Esophagus (tissue), 2 donors: Measurements from ENCODE around the gene FGD4. TPM values are rescaled to one million over a fixed set of nuclear protein-coding genes. Genes with fewer than 3 reads are reported as not detected.

Source experiments
- H3K27ac ChIP-seq, 2 donors: one replicate each; pipeline ENCODE4 v1.5.1; 2013; ENCODE audit warnings: low read depth in 2 of 2, mild to moderate bottlenecking in 2 of 2, inconsistent platforms in 1 of 2, low read length in 1 of 2, moderate library complexity in 1 of 2
- H3K27me3 ChIP-seq, 2 donors: one replicate each; pipeline ENCODE4 v1.6.1; 2013; ENCODE audit warnings: low read length in 2 of 2, control low read depth in 1 of 2, mild to moderate bottlenecking in 1 of 2; ENCODE audit not compliant: insufficient read depth in 2 of 2, control insufficient read depth in 1 of 2
- H3K36me3 ChIP-seq, 2 donors: one replicate each; pipeline ENCODE4 v1.6.1; 2013; ENCODE audit warnings: low read length in 1 of 2; ENCODE audit not compliant: control insufficient read depth in 2 of 2, insufficient read depth in 2 of 2
- H3K4me1 ChIP-seq, 2 donors: one replicate each; pipeline ENCODE4 v1.6.1; 2013; ENCODE audit warnings: low read length in 1 of 2; ENCODE audit not compliant: control insufficient read depth in 2 of 2, insufficient read depth in 2 of 2
- H3K4me3 ChIP-seq, 2 donors: one replicate each; pipeline ENCODE4 v1.5.1; 2013; ENCODE audit warnings: low read length in 2 of 2, mild to moderate bottlenecking in 2 of 2, low read depth in 1 of 2, moderate library complexity in 1 of 2
- H3K9me3 ChIP-seq, 2 donors: one replicate each; pipeline ENCODE4 v1.6.1; 2013; ENCODE audit warnings: mild to moderate bottlenecking in 2 of 2, low read depth in 1 of 2, low read length in 1 of 2, moderate library complexity in 1 of 2; ENCODE audit not compliant: control insufficient read depth in 2 of 2, insufficient read depth in 1 of 2
- WGBS, 2 donors: extraction: QIAGEN DNeasy Blood & Tissue Kit; methylation state at CpG; one replicate each; pipeline ENCODE4 v1.1.7; 2013; 5-methylcytosine and 5-hydroxymethylcytosine counted together
- polyA plus RNA-seq, 2 donors: library from polyadenylated mRNA; stranded (reverse); fragments of 200-250 nt; gene quantifications; one replicate each; pipeline ENCODE4 v1.2.3, GENCODE V29; 2013
- donor health status: healthy with polysubstance abuse.
- donor health status: Bipolar disorder and iron deficiency.

Gene FGD4
- polyA plus RNA-seq, 2 donors: 3.7 to 4.6 TPM

GRCh38 chr12:32577328-32577727 is 178.0 kb downstream of the FGD4 start:
- 69 to 76% methylated on average over 2 of the region's 2 CpGs for WGBS, 2 donors
- H3K4me1 ChIP-seq: no peaks in the 10 kb centered on the region
- no peak overlapping the region for H3K4me3 ChIP-seq
- H3K9me3 ChIP-seq: no peaks in the 10 kb centered on the region
- peaks cover 0 to 13% of the 10 kb centered on the region in 2 donors for H3K36me3 ChIP-seq
- H3K27me3 ChIP-seq: no peaks in the 10 kb centered on the region
- no peak overlapping the region for H3K27ac ChIP-seq

- no peaks in the 10 kb centered on the region for H3K4me1 ChIP-seq
- WGBS, 2 donors: 93% methylated on average over 1 of the region's 1 CpG
- H3K27me3 ChIP-seq: no peaks in the 10 kb centered on the region
- H3K9me3 ChIP-seq: no peaks in the 10 kb centered on the region
- no peak overlapping the region for H3K4me3 ChIP-seq
- peaks cover 4 to 13% of the 10 kb centered on the region in 2 donors for H3K36me3 ChIP-seq
- no peak overlapping the region for H3K27ac ChIP-seq
Measured at GRCh38 chr12:32583534-32583933, 184.2 kb downstream of the FGD4 start.

GRCh38 chr12:32585680-32586079 is 186.3 kb downstream of the FGD4 start:
- Histone ChIP-seq H3K9me3 (no peaks in the 10 kb centered on the region), H3K27me3 (no peaks in the 10 kb centered on the region), H3K4me3 (no peak overlapping the region), H3K27ac (no peak overlapping the region), H3K4me1 (no peaks in the 10 kb centered on the region), H3K36me3 (peaks cover 4 to 5% of the 10 kb centered on the region in 2 donors)
- WGBS, 2 donors: 95% methylated on average over 5 of the region's 5 CpGs

GRCh38 chr12:32586390-32586789 is 187.0 kb downstream of the FGD4 start:
- WGBS, 2 donors: 37 to 51% methylated on average over 2 of the region's 2 CpGs
- Histone ChIP-seq H3K27me3 (no peaks in the 10 kb centered on the region), H3K27ac (no peak overlapping the region), H3K4me3 (no peak overlapping the region), H3K4me1 (no peaks in the 10 kb centered on the region), H3K36me3 (peaks cover 4 to 5% of the 10 kb centered on the region in 2 donors), H3K9me3 (no peaks in the 10 kb centered on the region)

GRCh38 chr12:32587581-32588495 is 188.5 kb downstream of the FGD4 start:
- H3K27ac ChIP-seq: no peak overlapping the region
- no peaks in the 10 kb centered on the region for H3K27me3 ChIP-seq
- peaks cover 3 to 4% of the 10 kb centered on the region in 2 donors for H3K36me3 ChIP-seq
- WGBS, 2 donors: 92 to 95% methylated on average over 4 of the region's 4 CpGs
- H3K4me1 ChIP-seq: no peaks in the 10 kb centered on the region
- no peak overlapping the region for H3K4me3 ChIP-seq
- H3K9me3 ChIP-seq: no peaks in the 10 kb centered on the region

GRCh38 chr12:32588604-32589003 is 189.2 kb downstream of the FGD4 start:
- 72 to 73% methylated on average over 3 of the region's 3 CpGs for WGBS, 2 donors
- H3K27ac ChIP-seq: no peak overlapping the region
- H3K36me3 ChIP-seq: peaks cover 0 to 3% of the 10 kb centered on the region in 2 donors
- no peaks in the 10 kb centered on the region for H3K4me1 ChIP-seq
- no peaks in the 10 kb centered on the region for H3K9me3 ChIP-seq
- no peak overlapping the region for H3K4me3 ChIP-seq
- no peaks in the 10 kb centered on the region for H3K27me3 ChIP-seq

- H3K36me3 ChIP-seq: peaks cover 0 to 5% of the 10 kb centered on the region in 2 donors
Measured at GRCh38 chr12:32589165-32589865, 190.0 kb downstream of the FGD4 start.

GRCh38 chr12:32595251-32595650 is 195.9 kb downstream of the FGD4 start:
- H3K4me3 ChIP-seq: no peak overlapping the region
- H3K27ac ChIP-seq: no peak overlapping the region
- 68 to 71% methylated on average over 2 of the region's 2 CpGs for WGBS, 2 donors
- H3K36me3 ChIP-seq: peaks cover 0 to 7% of the 10 kb centered on the region in 2 donors
- no peaks in the 10 kb centered on the region for H3K4me1 ChIP-seq
- no peaks in the 10 kb centered on the region for H3K9me3 ChIP-seq
- H3K27me3 ChIP-seq: no peaks in the 10 kb centered on the region

More at GRCh38 chr12:32589165-32589865, 190.0 kb downstream of the FGD4 start:
- Histone ChIP-seq H3K27ac (no peak overlapping the region), H3K27me3 (no peaks in the 10 kb centered on the region), H3K9me3 (no peaks in the 10 kb centered on the region), H3K4me1 (no peaks in the 10 kb centered on the region), H3K4me3 (no peak overlapping the region)
- 66 to 77% methylated on average over 4 of the region's 4 CpGs for WGBS, 2 donors

- no peaks in the 10 kb centered on the region for H3K4me1 ChIP-seq
- H3K36me3 ChIP-seq: peaks cover 0 to 7% of the 10 kb centered on the region in 2 donors
- 28 to 36% methylated on average over 1 of the region's 1 CpG for WGBS, 2 donors
- H3K9me3 ChIP-seq: no peaks in the 10 kb centered on the region
- no peak overlapping the region for H3K4me3 ChIP-seq
- H3K27ac ChIP-seq: no peak overlapping the region
- H3K27me3 ChIP-seq: no peaks in the 10 kb centered on the region
Measured at GRCh38 chr12:32596030-32596429, 196.7 kb downstream of the FGD4 start.
